GM21447 (cell line): ENCODE data around the gene PRR13.

Source experiments
- ATAC-seq: cut with Tn5 transposase; IDR thresholded peaks from one replicate; pipeline ENCODE4 v1.9.1; 2021; ENCODE audit not compliant: unreplicated experiment

Gene PRR13

DNA sequence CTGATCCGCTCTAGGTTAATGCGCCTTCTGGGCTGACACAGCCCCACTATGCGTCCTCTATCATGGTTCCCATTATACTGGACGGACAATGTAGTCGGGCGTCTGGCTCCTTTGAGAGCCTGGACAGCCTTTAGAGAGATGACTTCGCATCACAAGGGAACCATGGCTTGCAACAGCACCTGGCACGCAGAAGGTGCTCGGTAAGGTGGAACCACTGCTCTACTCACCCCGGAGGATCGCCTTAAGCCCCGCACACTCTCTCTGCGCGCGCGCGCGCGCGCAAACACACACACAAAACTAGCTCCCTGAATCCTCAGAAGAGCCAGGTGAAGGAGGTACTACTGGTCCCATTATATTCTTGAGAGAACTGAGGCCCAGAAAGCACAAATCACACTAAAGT is 50.7 kb downstream of the PRR13 start:
- no peak for ATAC-seq

DNA sequence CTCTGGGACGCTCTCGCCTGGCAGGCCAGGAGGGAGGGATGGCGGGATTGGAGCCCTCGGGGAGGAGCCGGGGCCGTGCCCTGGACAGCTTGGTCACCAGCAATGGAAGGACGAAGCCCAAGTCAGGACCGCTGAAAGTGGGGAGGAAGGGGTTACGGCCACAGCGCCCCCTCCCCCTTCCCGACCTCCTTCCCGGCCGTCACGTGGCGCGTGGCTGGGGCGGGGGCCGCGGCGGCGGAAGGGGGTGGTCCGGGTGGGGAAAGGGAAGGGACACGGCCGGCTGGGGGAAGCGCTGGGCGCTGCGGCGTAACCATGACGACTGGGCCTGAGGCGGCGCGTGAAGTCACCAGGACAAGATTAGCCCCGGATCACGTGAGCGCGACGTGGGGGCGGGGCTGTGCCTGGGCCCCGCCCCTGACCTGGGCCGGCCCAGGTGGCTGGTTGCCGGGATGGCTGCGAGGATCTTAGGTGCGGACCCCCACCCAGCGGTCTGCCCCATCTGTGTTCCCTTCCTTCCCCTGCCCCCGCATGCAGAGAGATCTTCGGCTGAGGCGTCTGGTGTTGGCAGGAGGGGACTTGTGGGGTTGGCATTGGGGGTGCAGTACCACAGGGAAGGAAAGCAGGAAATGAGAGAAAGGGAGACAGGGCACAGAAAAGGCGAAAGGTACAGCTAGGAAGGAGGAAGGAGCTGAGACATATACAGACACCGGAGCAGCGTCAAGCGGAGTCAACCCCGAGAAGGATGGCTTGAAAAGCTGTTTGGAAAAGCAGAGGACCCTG is 51.5 kb downstream of the PRR13 start:
- ATAC-seq = peak; percentile 91

DNA sequence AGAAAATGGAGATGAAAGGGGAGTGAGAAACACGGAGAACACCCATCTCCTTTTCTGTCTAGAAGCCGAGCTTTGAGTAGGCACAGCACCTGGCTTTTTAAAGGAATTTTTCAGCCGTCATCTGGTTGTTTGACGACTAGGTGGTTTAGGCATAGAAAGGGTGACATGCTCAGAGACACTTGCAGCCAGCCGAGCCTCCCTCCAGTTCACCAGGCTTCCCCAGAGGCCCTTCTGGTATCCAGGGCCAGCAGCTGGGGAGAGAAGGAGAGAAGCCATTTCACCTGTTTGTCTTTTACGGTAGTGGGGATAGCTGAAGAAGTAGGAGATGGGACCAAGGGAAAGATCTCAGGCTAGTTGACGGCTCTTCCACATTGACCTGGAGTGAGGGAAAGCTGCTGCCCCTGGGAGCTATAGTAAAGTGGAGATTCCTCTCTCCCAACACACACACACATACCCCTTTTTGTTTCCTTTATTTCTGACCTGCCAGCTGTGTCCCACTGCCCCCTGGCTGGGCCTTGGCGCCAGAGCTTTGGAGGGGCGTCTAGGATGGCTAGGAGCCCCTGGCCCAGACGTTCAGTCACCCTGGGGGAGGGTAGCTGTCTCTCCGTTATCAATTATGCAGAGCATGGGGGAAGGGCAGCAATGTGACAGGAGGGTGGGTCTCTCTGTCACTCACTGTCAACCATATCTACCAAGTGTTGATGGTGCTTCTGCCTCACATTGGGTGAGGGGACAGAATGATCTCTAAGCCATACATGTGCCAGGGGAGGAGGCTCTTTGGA is 52.3 kb downstream of the PRR13 start:
- ATAC-seq = no peak
